Measurements from ENCODE around the gene SAMD14.

DNA sequence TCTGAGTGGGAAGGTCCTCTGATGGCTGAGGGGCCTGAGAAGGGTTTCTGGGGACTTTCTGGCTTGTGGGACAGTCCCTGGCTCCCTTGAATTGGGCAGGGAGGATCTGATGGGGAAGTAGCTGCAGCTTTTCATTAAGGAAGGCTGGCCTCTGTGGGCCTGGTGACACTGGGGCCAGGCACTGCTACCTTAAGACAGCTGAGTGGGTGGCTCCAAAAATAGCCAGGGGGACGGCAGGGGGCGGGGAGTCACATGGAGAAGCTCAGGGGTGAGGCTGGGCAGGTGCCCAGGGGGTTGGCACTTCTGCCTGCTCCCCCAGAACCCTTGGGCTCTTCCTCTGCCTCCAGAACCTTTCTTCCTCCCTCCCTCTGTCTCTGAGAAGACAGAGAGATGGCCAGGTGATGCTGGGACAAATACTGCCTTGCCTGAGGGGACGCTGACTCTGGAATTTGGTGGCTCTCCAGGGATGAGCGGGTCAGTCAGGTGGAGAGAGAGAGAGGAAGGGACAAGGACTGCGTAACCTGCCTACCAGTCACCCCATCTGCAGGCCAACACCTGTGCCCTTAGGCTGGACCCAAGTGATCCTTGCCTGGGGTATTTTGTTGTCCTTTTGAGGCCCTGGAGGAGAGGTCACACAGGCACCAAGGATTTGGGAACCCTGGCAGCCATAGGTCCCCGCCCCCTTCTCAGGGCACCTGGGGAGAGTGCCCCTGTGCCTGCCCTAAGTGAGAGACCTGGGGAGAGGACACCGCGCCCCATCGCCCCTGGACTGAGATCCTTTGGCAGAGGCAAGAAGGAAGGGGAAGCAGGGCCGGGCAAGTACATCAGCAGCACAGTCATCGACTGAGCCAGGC lies 34.1 kb upstream of the SAMD14 start:
- TF ChIP-seq, protein P1, sequence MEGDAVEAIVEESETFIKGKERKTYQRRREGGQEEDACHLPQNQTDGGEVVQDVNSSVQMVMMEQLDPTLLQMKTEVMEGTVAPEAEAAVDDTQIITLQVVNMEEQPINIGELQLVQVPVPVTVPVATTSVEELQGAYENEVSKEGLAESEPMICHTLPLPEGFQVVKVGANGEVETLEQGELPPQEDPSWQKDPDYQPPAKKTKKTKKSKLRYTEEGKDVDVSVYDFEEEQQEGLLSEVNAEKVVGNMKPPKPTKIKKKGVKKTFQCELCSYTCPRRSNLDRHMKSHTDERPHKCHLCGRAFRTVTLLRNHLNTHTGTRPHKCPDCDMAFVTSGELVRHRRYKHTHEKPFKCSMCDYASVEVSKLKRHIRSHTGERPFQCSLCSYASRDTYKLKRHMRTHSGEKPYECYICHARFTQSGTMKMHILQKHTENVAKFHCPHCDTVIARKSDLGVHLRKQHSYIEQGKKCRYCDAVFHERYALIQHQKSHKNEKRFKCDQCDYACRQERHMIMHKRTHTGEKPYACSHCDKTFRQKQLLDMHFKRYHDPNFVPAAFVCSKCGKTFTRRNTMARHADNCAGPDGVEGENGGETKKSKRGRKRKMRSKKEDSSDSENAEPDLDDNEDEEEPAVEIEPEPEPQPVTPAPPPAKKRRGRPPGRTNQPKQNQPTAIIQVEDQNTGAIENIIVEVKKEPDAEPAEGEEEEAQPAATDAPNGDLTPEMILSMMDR (IDR thresholded peaks at IDR 0.05), result no peak
- no peak for TF ChIP-seq POLR2A (IDR thresholded peaks at IDR 0.05)

All from right lobe of liver (tissue), 4 donors.